Measurements from ENCODE around the gene ZNF276.

ZNF276 gene

GRCh38 chr16:89732142-89732917 is 11.0 kb downstream of the ZNF276 start:
- no peak for TF ChIP-seq RAD21 (IDR thresholded peaks at IDR 0.05; ENCODE audit: low read depth)

GRCh38 chr16:89732918-89733242 is 11.5 kb downstream of the ZNF276 start:
- TF ChIP-seq MAX (IDR thresholded peaks at IDR 0.05) (no peak), TCF12 (IDR thresholded peaks at IDR 0.05; ENCODE audit: low read depth) (no peak), ZBTB7A (IDR thresholded peaks at IDR 0.05; ENCODE audit: low read depth) (no peak), CEBPB (IDR thresholded peaks at IDR 0.05) (no peak), TAF1 (IDR thresholded peaks at IDR 0.05; ENCODE audit: low read depth) (no peak), EP300 (IDR thresholded peaks at IDR 0.05; ENCODE audit: borderline replicate concordance) (no peak), NFIC (IDR thresholded peaks at IDR 0.05) (no peak), REST (IDR thresholded peaks at IDR 0.05; ENCODE audit: low read depth) (no peak), YY1 (IDR thresholded peaks at IDR 0.05; ENCODE audit: low read depth) (no peak), TEAD4 (IDR thresholded peaks at IDR 0.05) (no peak), EGR1 (IDR thresholded peaks at IDR 0.05) (no peak), USF1 (IDR thresholded peaks at IDR 0.05) (no peak), CREB1 (IDR thresholded peaks at IDR 0.05; ENCODE audit: low read depth) (no peak), FOXM1 (IDR thresholded peaks at IDR 0.05; ENCODE audit: borderline replicate concordance, low read depth) (no peak), RAD21 (IDR thresholded peaks at IDR 0.05; ENCODE audit: low read depth) (no peak)

GRCh38 chr16:89733322-89733721 is 12.0 kb downstream of the ZNF276 start:
- no peak for TF ChIP-seq TAF1 (IDR thresholded peaks at IDR 0.05; ENCODE audit: low read depth)

- TF ChIP-seq REST (IDR thresholded peaks at IDR 0.05; ENCODE audit: low read depth) (no peak), TEAD4 (IDR thresholded peaks at IDR 0.05) (no peak), RAD21 (IDR thresholded peaks at IDR 0.05; ENCODE audit: low read depth) (no peak), YY1 (IDR thresholded peaks at IDR 0.05; ENCODE audit: low read depth) (no peak), TAF1 (IDR thresholded peaks at IDR 0.05; ENCODE audit: low read depth) (no peak), EGR1 (IDR thresholded peaks at IDR 0.05) (no peak), TCF12 (IDR thresholded peaks at IDR 0.05; ENCODE audit: low read depth) (no peak), NFIC (IDR thresholded peaks at IDR 0.05) (no peak), CEBPB (IDR thresholded peaks at IDR 0.05) (no peak), USF1 (IDR thresholded peaks at IDR 0.05) (no peak), FOXM1 (IDR thresholded peaks at IDR 0.05; ENCODE audit: borderline replicate concordance, low read depth) (no peak), EP300 (IDR thresholded peaks at IDR 0.05; ENCODE audit: borderline replicate concordance) (no peak), ZBTB7A (IDR thresholded peaks at IDR 0.05; ENCODE audit: low read depth) (no peak), CREB1 (IDR thresholded peaks at IDR 0.05; ENCODE audit: low read depth) (no peak)
These were observed 12.5 kb downstream of the ZNF276 start for GRCh38 chr16:89733792-89734191.

GRCh38 chr16:89736554-89736953 is 15.2 kb downstream of the ZNF276 start:
- TF ChIP-seq YY1 (IDR thresholded peaks at IDR 0.05; ENCODE audit: low read depth), result no peak

GRCh38 chr16:89737341-89738071 is 16.2 kb downstream of the ZNF276 start:
- TF ChIP-seq EGR1 (IDR thresholded peaks at IDR 0.05), result no peak
- TF ChIP-seq NFIC (IDR thresholded peaks at IDR 0.05), result no peak
- TF ChIP-seq EP300 (IDR thresholded peaks at IDR 0.05; ENCODE audit: borderline replicate concordance), result no peak
- no peak for TF ChIP-seq TAF1 (IDR thresholded peaks at IDR 0.05; ENCODE audit: low read depth)

- TF ChIP-seq EGR1 (IDR thresholded peaks at IDR 0.05) (no peak), YY1 (IDR thresholded peaks at IDR 0.05; ENCODE audit: low read depth) (no peak), TAF1 (IDR thresholded peaks at IDR 0.05; ENCODE audit: low read depth) (no peak), CEBPB (IDR thresholded peaks at IDR 0.05) (no peak), ZBTB7A (IDR thresholded peaks at IDR 0.05; ENCODE audit: low read depth) (no peak), RAD21 (IDR thresholded peaks at IDR 0.05; ENCODE audit: low read depth) (no peak), TEAD4 (IDR thresholded peaks at IDR 0.05) (no peak), FOXM1 (IDR thresholded peaks at IDR 0.05; ENCODE audit: borderline replicate concordance, low read depth) (no peak), USF1 (IDR thresholded peaks at IDR 0.05) (no peak), CREB1 (IDR thresholded peaks at IDR 0.05; ENCODE audit: low read depth) (no peak), TCF12 (IDR thresholded peaks at IDR 0.05; ENCODE audit: low read depth) (no peak), REST (IDR thresholded peaks at IDR 0.05; ENCODE audit: low read depth) (no peak), NFIC (IDR thresholded peaks at IDR 0.05) (no peak), MAX (IDR thresholded peaks at IDR 0.05) (no peak)
These were observed 16.7 kb downstream of the ZNF276 start for GRCh38 chr16:89738072-89738377.
